ENCODE results near the gene PSME3.

- no peak for TF ChIP-seq CTCF (IDR thresholded peaks at IDR 0.05 in 8 of 11, conservative IDR thresholded peaks at IDR 0.05 in 3 of 11)
- no peak for TF ChIP-seq POLR2AphosphoS5 (IDR thresholded peaks at IDR 0.05)
- TF ChIP-seq POLR2A (IDR thresholded peaks at IDR 0.05), result no peak
These were observed 21.0 kb downstream of the PSME3 start for GRCh38 chr17:42853968-42854790.
